Adrenal gland (tissue), 5 donors: ENCODE results near the gene BARHL2.

Experiments used
- POLR2A ChIP-seq, 2 donors: fragments of 450-650 bp; IDR thresholded peaks; one replicate each; pipeline ENCODE4 v1.6.1; 2017; ENCODE audit warnings: antibody characterized with exemption in 2 of 2, mild to moderate bottlenecking in 2 of 2, moderate library complexity in 1 of 2
- TF ChIP-seq, protein P1 (sequence below), 6 experiments: fragments of 450-650 bp in 4 of 6; fragments of 200-600 bp in 2 of 6; sonication (generic) in 1 of 6; IDR thresholded peaks; 1 replicate in 5 of 6; 2 replicates in 1 of 6; pipeline versions ENCODE4 v1.5.1 to v1.8.0; 2016 to 2021; ENCODE audit warnings: antibody characterized with exemption in 6 of 6, mild to moderate bottlenecking in 2 of 6, moderate library complexity in 1 of 6
- donor health status: DM: no; HTN: no; CAD: no.

GRCh38 chr1:90720145-90720636, 3.1 kb upstream of the BARHL2 start:
- no peak for TF ChIP-seq POLR2A (IDR thresholded peaks at IDR 0.05)
- TF ChIP-seq, protein P1, sequence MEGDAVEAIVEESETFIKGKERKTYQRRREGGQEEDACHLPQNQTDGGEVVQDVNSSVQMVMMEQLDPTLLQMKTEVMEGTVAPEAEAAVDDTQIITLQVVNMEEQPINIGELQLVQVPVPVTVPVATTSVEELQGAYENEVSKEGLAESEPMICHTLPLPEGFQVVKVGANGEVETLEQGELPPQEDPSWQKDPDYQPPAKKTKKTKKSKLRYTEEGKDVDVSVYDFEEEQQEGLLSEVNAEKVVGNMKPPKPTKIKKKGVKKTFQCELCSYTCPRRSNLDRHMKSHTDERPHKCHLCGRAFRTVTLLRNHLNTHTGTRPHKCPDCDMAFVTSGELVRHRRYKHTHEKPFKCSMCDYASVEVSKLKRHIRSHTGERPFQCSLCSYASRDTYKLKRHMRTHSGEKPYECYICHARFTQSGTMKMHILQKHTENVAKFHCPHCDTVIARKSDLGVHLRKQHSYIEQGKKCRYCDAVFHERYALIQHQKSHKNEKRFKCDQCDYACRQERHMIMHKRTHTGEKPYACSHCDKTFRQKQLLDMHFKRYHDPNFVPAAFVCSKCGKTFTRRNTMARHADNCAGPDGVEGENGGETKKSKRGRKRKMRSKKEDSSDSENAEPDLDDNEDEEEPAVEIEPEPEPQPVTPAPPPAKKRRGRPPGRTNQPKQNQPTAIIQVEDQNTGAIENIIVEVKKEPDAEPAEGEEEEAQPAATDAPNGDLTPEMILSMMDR (IDR thresholded peaks at IDR 0.05) = no peak
